AG04450 (cell line): ENCODE results near the gene SP100. TPM values are rescaled to one million over a fixed set of nuclear protein-coding genes. Genes with fewer than 3 reads are reported as not detected.

Experiments used
- CTCF ChIA-PET: fragments of 300-600, 350-600 bp; formaldehyde crosslinking; extraction: SDS; loops from one replicate; lab custom pipeline; 2022; ENCODE audit warnings: antibody characterized with exemption, inconsistent platforms; lab: Charles Lee
- POLR2A ChIA-PET: fragments of 350-600 bp; formaldehyde crosslinking; extraction: SDS; loops from one replicate; lab custom pipeline; 2021; ENCODE audit warnings: antibody characterized with exemption, inconsistent platforms; lab: Yijun Ruan, JAX
- DNase-seq: peaks from one replicate; pipeline ENCODE4 v3.0.0-alpha.2; 2011; ENCODE audit warnings: low read depth, low spot score
- H3K27ac ChIP-seq: one replicate; pipeline ENCODE4 v1.5.1; 2012; ENCODE audit warnings: low read depth, low read length, control low read depth
- H3K27me3 ChIP-seq: one replicate; pipeline ENCODE4 v1.6.0; 2012; ENCODE audit warnings: low read length; ENCODE audit not compliant: control insufficient read depth, insufficient read depth
- H3K4me3 ChIP-seq: 2 replicates; pipeline ENCODE4 v1.5.1; 2011; ENCODE audit warnings: mild to moderate bottlenecking, low read depth, low read length, control low read depth
- H3K9me3 ChIP-seq: 2 replicates; pipeline ENCODE4 v1.5.1; 2012; ENCODE audit warnings: low read length; ENCODE audit not compliant: control insufficient read depth, insufficient read depth
- polyA plus RNA-seq: library from polyadenylated mRNA; depleted of rRNA; stranded (reverse); fragments of >200 nt; gene quantifications from 2 replicates; pipeline ENCODE4 v1.2.3, GENCODE V29; 2011
- TF ChIP-seq, protein P1 (sequence below): IDR thresholded peaks from 2 replicates; pipeline ENCODE4 v1.5.1; 2011; ENCODE audit warnings: low read depth, low read length, control low read depth, inconsistent platforms

Gene SP100
- polyA plus RNA-seq, 1 experiment: 71.2 TPM

GRCh38 chr2:230412371-230412711 lies 3.7 kb upstream of the SP100 start:
- DNase-seq: no peak
- Histone ChIP-seq H3K27me3 (no peaks in the 10 kb centered on the region), H3K4me3 (peak overlapping the region; percentile 78), H3K27ac (peak overlapping the region; percentile 68), H3K9me3 (no peaks in the 10 kb centered on the region; the same call in 1 of the 2 replicates)
- POLR2A ChIA-PET: no interaction called here
- TF ChIP-seq, protein P1, sequence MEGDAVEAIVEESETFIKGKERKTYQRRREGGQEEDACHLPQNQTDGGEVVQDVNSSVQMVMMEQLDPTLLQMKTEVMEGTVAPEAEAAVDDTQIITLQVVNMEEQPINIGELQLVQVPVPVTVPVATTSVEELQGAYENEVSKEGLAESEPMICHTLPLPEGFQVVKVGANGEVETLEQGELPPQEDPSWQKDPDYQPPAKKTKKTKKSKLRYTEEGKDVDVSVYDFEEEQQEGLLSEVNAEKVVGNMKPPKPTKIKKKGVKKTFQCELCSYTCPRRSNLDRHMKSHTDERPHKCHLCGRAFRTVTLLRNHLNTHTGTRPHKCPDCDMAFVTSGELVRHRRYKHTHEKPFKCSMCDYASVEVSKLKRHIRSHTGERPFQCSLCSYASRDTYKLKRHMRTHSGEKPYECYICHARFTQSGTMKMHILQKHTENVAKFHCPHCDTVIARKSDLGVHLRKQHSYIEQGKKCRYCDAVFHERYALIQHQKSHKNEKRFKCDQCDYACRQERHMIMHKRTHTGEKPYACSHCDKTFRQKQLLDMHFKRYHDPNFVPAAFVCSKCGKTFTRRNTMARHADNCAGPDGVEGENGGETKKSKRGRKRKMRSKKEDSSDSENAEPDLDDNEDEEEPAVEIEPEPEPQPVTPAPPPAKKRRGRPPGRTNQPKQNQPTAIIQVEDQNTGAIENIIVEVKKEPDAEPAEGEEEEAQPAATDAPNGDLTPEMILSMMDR: no peak
- CTCF ChIA-PET: no interaction called here

DNA sequence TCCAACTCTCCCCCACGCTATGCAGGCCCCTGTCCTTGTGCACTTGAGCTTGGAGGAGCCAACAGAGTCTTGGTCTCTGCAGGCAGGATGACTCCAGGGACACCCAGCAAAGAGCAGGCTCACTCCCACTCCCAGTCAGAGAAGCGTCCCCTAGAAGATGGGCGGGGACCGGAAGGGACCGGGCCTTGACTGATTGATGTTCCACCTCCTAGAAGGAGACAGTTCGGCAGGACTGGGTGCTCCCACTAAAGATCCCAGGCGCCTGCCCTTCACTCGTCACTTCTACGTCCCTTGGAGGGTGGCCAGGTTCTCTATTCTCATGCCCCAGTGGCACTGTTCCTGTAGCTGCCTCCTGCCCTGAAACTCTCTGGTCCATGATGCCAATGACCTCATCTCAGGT lies 3.2 kb upstream of the SP100 start:
- Histone ChIP-seq H3K27me3 (no peaks in the 10 kb centered on the region), H3K9me3 (no peaks in the 10 kb centered on the region; the same call in 1 of the 2 replicates), H3K4me3 (no peak overlapping the region), H3K27ac (no peak overlapping the region)
- no peak for DNase-seq
- ChIA-PET CTCF (no interaction called here), POLR2A (no interaction called here)
- TF ChIP-seq, protein P1: no peak

DNA sequence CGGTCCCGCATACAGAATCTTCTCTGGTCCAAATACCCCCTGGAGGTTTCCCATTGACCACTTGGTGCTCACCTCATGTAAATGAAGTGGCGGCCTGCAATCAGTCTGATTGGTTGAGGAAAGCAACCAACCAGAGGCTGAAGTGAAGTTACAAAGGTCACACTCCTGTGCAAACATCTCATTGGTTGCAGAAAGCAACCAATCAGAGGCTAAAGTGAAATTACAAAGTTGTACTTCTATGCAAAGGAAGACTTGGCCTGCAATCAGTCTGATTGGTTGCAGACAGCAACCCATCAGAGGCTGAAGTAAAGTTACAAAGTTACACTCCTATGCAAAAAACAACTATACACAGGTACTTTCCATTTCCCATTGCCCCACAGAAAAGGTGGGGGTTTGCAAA lies 2.5 kb upstream of the SP100 start:
- H3K4me3 ChIP-seq: no peak overlapping the region
- H3K9me3 ChIP-seq: no peaks in the 10 kb centered on the region; the same call in 1 of the 2 replicates
- POLR2A ChIA-PET: no interaction called here
- no peaks in the 10 kb centered on the region for H3K27me3 ChIP-seq
- DNase-seq: no peak
- CTCF ChIA-PET: no interaction called here
- H3K27ac ChIP-seq: no peak overlapping the region
- TF ChIP-seq, protein P1: no peak

DNA sequence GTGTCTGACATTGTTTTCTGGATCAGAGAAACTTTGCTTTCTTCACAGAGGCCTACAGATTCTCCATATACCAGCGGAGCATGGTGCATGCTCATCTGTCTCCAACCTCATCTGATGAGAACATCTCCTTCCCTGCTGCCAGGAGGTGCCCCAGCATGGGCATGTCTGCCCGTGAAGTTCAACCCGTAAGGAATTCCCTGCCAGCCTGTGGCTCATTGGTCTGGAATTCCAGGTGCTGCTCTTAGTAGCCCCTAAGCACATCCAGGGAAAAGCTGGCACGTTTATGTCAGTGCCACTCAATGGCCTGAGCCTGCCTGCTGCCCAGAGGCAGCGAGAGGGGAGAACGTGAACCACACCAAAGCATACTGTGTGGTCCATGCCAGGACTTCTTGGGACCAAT lies 1.7 kb upstream of the SP100 start:
- no peak overlapping the region for H3K27ac ChIP-seq
- H3K27me3 ChIP-seq: no peaks in the 10 kb centered on the region
- no peak for DNase-seq
- CTCF ChIA-PET: no interaction called here
- POLR2A ChIA-PET: no interaction called here
- no peaks in the 10 kb centered on the region; the same call in 1 of the 2 replicates for H3K9me3 ChIP-seq
- H3K4me3 ChIP-seq: no peak overlapping the region
- TF ChIP-seq, protein P1: no peak

GRCh38 chr2:230417436-230417835 lies 1.4 kb downstream of the SP100 start:
- Histone ChIP-seq H3K27me3 (no peaks in the 10 kb centered on the region), H3K4me3 (peak overlapping the region; percentile 81), H3K27ac (no peak overlapping the region), H3K9me3 (no peaks in the 10 kb centered on the region)
- TF ChIP-seq, protein P1: no peak
- ChIA-PET POLR2A (no interaction called here), CTCF (interaction anchor here (1.1 kb wide), 1 partner anchor 381 kb away, joined by 3 read pairs; no protein-coding TSS in a partner anchor)
- no peak for DNase-seq
